ENCODE measurements around the gene CHD9.
A peak's percentile ranks its signal among the peaks of the same experiment; 100 is the strongest.
"Not testable (repeated sequence)": the region's sequence is repeated elsewhere in the genome, so short reads cannot be mapped to it uniquely, and the experiment has no call there.

Gene CHD9, protein sequence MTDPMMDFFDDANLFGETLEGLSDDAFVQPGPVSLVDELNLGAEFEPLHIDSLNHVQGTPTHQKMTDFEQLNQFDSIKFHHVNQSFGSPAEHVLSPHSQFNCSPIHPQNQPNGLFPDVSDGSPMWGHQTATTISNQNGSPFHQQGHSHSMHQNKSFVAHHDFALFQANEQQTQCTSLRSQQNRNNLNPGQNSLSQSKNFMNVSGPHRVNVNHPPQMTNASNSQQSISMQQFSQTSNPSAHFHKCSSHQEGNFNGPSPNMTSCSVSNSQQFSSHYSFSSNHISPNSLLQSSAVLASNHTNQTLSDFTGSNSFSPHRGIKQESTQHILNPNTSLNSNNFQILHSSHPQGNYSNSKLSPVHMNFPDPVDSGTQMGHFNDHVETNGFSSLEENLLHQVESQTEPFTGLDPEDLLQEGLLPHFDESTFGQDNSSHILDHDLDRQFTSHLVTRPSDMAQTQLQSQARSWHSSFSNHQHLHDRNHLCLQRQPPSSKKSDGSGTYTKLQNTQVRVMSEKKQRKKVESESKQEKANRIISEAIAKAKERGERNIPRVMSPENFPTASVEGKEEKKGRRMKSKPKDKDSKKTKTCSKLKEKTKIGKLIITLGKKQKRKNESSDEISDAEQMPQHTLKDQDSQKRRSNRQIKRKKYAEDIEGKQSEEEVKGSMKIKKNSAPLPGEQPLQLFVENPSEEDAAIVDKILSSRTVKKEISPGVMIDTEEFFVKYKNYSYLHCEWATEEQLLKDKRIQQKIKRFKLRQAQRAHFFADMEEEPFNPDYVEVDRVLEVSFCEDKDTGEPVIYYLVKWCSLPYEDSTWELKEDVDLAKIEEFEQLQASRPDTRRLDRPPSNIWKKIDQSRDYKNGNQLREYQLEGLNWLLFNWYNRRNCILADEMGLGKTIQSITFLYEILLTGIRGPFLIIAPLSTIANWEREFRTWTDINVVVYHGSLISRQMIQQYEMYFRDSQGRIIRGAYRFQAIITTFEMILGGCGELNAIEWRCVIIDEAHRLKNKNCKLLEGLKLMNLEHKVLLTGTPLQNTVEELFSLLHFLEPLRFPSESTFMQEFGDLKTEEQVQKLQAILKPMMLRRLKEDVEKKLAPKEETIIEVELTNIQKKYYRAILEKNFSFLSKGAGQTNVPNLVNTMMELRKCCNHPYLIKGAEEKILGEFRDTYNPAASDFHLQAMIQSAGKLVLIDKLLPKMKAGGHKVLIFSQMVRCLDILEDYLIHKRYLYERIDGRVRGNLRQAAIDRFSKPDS (N-terminal part only)

DNA sequence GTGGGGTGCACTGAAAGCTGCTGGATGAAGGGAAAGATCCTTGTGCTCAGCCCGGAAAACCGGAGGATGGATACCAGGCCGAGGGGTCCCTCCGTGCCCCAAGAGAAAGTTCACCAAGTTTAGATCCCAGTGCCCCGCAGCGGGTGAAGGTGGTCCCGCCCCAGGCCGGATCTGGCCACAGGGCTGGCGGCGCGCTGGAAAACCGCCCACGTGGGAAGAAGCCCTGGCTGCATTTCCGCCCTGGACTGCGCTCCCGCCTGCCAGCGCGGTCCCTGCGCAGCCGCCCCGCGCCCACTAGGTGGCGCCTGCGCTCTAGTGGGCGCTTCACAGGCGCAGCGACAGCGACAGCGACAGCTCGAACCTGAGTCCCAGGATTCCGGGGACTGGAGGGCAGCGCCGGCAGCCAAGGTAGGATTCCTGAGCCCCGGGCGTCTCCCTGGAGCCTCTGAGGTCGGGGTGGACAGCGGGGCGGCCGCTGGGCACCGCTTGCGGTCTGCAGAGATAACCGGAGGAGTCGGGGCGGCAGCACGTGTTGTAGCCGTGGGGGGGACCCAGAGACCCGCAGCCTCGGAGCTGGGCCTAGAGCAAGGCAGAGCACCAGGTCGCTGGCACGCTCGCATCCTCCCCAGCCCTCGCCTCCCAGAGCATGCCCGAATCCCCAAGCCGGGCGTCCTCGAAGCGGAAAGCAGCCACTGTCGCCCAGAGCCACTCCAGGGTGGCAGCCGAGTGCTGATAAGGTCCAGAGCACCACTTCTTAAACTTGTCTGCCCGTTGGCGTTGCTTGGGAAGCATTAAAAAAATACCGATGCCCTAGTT, at the start of gene CHD9:
TSS of gene CHD9 (plus strand) at position 322 of the 816 bp plus-strand sequence. CDS start 101,099 bp downstream, outside the sequence.
- DNase-seq = peak; percentile 91

DNA sequence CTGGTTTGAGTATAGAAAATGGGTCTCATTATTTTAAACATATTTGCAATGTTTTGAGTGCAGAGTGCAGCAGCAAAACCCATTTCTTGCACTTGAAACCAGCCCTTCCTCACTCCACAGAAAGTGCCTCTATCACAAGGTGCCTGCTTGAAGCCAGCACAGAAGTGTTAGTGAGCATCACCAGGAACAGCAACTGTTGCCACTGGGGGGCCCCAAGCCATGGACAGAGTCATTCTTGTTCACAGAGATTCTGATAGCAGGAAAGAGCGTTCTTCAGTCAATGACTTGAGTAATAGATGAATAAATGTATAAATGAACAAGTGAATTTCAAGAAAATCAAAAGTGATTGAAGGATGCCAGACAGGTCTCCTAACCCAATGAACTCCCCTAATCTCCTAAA, 47.7 kb upstream of the CHD9 start:
- DNase-seq = no peak

DNA sequence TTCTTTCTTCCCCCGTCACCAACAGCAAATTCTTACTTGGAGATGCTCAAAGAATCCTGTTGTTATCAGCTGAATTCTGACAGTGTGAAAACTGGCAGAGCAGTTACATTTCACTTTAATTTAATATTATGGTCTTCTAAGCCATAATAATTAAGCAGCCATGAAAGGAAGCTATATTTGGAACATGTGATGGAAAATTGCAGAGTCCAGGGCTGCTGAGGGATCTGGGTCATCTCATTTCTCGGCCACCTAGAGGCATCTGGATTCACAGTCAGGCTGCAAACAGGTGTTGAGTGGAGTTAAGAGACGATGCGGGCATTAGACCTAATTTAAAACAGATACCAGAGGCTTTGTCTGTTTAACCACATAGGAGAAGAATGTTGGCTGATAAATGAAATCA, 40.5 kb upstream of the CHD9 start:
- DNase-seq = no peak

DNA sequence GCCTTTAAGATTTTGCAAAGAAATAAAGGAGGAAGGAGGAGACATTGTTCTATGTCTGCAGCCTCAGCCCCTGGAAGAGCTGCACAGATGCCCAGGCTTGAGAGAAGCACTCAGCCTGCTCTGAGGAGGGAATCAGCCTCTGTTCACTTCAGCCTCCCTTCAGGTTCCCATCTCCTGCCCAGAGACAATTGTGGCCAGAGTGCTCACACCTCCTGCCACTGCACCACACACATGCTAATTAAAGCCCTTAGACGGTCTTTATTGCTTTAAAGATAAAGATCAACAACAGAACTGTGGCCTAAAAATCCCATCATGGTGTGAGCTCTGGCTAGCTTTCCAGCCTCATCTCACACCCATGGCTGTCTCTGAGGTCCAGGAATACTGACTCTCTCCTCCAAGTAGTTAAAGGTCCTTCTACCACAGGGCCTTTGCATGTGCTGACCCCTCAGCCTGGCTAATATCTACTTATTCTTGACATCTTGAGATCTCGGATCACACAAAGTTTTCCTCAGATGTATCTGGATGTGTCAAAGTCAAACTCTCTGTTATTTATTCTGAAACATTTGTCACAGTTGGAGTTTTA, 35.9 kb upstream of the CHD9 start:
- DNase-seq = no peak

DNA sequence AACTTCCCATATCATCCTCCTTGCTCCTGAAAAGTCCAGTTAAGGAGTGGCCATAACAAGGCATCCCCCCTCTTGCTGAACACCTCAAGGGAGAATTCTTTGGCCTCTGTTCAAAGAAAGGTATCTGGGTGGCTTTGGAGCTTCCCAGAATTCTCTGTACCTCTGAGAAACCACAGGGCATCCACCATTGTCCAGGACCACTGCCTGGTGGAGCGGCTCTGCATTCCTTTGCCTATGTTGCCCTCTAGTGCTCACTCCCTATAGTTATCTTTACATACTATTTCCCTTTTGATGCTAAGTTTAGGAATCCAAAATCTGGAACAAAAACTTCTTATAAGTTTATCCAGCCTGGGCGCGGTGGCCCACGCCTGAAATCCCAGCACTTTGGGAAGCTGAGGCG, 32.4 kb upstream of the CHD9 start:
- DNase-seq = peak; percentile 67

DNA sequence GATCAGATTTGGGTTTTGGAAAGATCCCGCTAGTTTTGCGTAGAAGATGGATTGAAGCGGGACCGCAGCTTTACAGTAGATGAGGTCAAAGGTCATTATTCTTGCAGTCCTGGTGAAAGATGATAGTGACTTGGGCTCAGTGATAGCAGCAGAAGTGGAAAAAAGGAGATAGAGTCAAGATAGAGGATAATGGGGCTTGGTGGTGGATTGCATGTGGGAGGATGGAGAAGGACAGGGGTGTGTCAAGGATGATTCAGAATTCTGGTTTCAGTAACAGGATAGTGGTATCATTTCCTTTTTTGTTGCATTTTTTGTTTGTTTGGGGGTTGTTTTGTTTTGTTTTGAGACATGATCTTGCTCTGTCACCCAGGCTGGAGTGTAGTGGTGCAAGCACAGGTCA, 30.7 kb upstream of the CHD9 start:
- no peak for DNase-seq

DNA sequence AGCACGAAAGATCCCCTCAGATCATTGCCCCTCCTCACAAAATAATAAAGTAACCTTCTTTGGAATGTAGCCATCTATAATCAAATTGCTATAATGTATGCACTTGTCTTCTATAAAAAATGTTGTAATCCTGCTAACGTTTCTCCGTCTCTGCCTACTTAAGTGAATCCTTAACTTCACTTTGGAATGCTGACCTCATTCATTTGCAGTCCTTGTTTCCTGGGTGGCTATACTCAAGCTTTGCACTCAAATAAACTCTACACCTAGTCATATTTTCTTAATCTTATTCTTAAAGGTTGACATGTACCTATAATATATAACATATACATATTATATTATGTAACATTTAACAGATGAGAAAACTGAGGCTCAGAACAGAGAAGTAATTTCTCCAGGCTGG, 24.8 kb upstream of the CHD9 start:
- DNase-seq = no peak

DNA sequence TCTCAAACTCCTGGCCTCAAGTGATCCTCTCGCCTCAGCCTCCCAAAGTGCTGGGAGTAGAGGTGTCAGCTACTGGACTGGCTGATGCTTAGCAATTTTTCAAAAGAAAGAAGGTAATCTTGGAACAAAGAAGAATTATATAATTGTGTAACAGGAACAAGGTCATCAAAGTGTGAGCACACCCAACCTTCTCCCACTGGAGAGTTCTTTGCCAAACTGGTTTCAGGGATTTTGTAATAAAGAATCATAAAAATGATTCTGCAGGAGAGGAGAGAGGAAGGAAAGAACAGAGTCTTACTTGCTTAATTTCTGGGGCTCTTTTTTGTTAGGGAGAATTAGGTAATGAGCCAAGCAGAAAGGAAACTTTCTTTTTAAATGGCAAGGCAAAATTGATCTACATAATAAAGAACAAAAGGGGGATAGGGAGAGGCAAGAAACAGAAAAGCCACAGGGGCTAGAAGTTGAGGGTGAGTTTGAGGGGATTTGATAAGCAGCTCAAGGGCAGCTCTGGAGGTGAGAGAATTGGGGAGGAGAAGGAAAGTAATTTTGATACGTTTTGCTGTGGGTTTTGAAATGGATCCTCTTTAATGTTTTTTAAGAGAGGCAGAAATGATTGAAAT, 23.4 kb upstream of the CHD9 start:
- no peak for DNase-seq

DNA sequence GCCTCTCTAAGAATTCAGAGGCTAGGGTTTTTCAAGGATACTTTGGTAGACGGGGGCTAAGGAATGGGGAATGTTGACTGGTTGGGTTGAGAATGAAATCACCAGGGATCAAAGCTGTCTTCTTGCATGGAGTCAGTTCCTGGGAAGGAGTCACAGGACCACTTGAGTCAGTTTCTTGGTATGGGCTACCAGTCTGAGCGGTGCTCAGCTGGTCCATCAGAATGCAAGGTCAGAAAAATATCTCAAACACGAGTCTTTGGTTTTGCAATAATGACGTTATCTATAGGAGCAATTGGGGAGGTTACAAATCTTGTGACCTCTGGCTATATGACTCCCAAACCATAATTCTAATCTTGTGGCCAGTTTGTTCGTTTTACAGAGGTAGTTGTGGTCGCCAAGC, 20.5 kb upstream of the CHD9 start:
- DNase-seq = no peak

DNA sequence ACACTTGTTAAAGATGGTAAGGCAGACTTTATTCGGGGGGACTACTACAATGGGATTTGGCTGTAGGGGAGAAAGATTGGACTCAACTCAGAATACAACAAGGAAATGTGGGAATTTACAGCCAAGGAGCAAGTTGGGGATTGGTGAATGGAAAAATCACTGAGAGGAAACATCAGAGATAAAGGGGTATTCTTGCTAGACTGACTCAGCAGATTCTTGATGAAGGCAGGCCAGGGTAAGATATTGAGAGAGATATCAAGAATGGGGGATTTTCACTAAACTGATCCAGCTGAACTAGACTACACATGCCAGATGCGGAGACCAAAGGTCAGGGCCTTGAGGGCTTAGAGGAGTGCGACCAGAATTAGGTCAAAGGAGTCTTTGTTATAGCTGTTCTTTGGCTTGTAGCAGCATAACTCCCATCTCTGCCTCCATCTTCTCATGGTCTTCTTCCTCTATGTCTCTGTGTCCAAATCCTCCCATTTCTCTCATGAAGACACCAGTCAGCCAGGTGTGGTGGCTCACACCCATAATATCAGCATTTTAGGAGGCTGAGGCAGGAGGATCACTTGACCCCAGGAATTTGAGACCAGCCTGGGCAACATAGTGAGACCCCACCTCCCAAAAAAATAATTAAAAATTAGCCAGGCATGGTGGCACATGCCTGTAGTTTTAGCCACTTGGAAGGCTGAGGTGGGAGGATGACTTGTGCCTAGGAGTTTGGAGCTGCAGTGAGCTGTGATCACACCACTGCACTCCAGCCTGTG, 19.4 kb upstream of the CHD9 start:
- DNase-seq = no peak

DNA sequence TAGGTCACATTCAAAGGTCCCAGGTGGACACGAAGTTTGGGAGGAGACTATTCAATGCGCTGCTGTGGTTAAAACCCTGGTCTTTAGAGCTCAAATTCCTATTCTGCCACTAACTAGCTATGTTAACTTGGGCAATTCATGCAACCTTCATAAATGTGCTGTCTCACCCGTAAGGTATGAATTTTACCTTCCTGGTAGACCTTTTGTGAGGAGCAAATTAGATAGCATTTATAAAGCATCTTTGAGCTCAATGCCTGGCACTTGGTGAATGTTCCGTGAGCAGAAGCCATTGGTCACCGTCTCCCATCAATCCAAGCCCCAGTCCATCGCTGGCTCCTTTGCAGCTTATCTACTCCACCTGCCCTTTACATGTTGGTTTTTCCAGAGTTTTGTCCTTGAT, 18.7 kb upstream of the CHD9 start:
- no peak for DNase-seq

DNA sequence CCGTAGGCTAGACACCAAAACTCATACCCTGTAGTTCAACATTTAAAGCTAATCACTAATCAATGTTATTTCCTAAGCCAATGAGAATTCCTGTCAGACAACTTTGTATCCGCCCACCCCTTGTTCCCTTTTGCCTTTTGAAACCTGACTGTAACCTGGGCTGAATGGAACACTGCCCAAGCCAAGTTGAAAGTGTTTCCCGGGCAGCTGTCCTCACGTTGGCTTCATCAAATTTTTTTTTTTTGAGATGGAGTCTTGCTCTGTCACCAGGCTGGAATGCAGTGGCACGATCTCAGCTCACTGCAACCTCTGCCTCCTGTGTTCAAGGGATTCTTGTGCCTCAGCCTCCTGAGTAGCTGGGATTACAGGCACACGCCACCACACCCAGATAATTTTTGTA, 18.1 kb upstream of the CHD9 start:
- DNase-seq = not testable (repeated sequence)

DNA sequence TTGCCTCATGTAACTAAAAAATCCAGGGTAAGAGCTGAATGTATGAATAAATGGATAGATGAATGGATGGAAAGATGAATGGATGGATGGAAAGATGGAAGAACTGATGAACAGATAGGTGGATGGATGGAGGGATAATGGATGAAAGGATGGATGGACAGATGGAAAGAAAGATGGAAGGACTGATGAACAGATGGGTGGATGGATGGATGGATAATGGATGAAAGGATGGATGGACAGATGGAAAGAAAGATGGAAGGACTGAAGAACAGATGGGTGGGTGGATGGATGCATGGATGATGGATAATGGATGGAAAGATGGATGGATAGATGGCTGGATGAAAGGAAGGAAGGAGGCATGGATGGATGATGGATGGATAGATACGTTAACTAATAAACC, 14.0 kb upstream of the CHD9 start:
- no peak for DNase-seq

DNA sequence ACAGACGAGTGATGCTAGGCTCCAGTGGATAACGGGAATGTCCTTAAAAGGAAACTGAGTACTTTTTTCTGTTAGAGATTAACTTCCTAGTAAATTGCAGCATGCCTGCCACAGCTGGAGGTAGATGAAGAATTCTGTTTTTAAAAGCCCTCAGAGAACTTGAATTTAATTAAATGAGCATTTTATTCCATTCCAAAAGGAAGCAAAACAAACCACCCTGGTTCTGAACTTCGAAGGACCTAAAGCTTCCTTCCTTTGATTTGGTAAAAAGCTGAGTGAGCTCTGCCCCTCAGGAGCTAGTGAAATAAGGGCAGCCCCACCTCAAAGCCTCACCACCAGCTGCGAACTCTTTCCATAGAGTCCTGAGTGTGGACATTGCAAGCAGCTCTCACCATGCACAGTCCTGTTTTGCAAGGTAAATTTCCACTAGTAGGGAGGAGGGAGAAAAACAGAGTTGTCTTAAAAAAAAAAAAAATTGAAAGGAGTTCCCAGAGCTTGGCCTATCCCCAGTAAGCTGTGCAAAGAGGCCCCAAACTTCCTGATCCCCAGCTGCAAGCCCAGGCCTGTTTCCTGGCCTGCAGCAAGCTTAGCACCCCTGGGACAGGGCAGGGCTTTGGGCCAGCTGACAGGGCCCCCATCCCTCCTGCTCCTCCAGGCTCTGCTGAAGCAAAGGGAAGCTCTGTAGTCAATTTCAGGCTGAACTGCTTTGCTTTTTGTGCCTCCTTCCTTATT, 13.3 kb upstream of the CHD9 start:
- peak; percentile 94 for DNase-seq

DNA sequence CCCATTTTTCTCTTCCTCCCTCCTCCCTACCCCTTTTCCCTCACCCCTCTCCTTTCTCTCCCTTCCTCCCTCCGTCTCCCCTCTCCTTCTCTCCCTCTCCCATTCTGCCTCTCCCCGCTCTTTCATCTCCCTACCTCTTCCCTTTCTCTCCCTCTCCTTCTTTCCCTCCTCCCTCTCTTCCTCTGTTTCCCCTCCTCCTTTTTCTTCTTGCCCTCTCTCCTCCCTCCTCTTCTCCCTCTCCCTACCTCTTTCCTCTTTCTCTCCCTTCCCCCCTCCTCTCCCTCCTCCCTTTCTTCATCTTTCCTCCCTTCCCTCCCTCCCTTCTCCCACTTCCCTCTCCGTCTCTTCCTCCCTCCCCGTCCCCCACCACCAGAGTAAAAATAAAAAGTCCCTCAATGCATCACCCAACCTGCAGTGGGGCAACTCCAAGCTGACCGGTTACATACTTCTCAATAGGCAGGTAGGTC, 12.5 kb upstream of the CHD9 start:
- no peak for DNase-seq

DNA sequence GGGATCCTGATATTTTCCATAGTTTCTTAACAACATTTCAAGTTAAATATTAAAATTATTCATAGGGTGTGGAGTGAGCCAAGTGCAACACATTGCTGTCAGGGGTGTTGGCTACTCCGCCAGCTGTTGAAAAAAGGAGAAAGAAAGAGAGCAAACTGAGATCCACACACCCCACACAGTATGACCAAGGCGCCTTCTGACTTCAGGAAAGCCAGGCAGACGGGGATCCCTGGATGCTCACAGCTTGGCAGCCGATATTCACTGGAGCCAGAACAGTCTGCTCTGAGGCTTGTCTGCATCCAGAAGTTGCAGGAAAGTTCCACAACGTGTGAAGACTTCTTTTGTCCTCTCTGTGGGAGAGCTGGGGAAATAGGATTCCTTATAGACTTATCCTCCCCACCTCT, 11.4 kb upstream of the CHD9 start:
- peak; percentile 73 for DNase-seq

DNA sequence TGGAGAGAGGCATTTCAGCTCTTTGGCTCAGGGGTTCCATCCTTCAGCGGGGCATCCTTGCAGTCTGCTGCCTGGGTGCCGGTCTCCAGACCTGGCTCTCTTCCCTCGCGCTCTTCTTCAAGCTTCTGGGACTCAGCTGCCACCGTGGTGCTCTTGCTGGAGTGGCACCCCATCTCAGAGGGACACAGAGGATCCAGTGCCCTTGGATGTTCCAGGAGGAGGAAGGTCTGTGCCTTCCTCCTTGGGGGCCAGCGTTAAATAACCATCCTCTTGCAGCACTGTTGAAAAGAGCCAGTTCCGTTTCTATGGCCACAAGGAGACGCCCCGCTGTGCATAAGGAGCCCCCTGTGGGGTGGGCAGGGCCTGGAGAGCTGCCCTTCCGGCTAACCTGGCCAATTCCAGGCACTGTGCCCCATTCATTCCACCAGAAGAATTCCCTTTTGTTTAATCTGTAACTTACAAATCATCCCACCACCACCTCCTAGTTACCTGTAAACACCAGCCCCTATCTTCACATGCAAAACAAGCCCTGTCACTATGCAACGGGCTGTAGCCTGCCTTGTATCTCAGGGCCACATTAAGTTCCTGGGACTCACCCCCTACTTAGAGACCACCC, 10.7 kb upstream of the CHD9 start:
- peak; percentile 64 for DNase-seq

DNA sequence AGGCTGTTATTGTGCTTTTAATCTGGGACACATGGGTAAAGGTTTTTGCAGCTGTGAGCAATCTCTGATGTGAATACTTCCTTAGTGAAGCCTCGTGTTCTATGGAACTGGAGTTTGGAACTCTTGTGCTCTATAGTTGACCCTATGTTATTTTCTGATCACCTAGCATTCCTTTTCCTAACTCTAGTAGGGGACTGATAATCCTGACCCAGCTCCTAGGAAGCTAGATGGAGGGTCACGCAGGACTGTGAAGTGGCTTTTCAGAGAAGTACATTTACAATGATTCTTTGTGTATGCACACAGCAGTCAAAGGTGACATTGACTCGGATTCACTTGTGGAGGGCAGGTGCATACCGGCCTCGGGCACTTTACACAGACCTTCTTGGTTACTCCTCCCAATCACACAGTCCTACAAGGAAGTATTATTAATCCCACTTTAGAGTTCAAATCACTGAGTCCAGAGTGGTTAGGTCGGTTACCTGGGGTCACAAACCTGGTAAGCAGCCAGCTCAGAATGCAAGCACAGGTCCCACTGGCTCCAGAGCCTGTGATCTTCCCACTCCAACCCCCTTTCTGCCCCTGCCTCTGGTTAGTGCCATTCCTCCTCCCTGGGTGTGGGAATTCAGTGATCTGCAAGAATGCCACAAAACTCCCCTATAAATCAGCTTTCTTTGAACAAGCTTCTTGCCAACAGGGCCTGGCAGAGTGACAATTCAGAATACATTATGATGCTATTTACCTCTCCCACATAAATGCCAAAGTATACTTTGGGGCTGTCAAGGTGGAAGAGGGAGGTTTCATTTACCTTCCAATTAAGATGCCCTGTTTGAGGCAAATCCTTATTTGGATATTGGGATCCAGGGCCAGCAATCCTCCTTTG, 9.2 kb upstream of the CHD9 start:
- no peak for DNase-seq

Measured in femur (tissue), 1 donor.